Measurements from ENCODE around the gene MYCN.
"Not testable (repeated sequence)": the region's sequence is repeated elsewhere in the genome, so short reads cannot be mapped to it uniquely, and the experiment has no call there.

MYCN gene

DNA sequence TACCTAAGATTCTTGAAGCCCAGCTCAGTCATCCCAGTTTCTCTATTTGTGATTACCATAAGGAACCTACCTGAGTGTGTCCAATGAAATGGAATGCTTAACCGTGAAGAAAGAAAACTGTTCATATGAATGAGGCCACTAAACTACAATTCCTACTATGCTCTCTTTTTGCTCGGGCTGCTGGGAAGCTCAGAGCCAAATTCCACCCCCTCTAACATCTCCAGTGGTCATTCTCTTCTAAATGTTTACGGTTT is 8.3 kb downstream of the MYCN start:
- Histone ChIP-seq H3K4me2 (no peak overlapping the region), H3K9ac (no peak overlapping the region), H4K20me1 (peaks cover 0 to 5% (median 2%) of the 10 kb centered on the region in 11 experiments; a peak in 8 of 22 replicates), H3K27ac (no peak overlapping the region), H3K9me3 (replicated peaks in 1 of 11) (no peaks in the 10 kb centered on the region), H3K4me3 (no peak overlapping the region), H3K27me3 (peaks cover 0 to 4% (median 1%) of the 10 kb centered on the region in 11 experiments; a peak in 12 of 22 replicates), H3K4me1 (peaks cover 7 to 12% (median 10%) of the 10 kb centered on the region in 10 experiments), H3K36me3 (peaks cover 0 to 13% (median 0%) of the 10 kb centered on the region in 11 experiments; a peak in 3 of 22 replicates)
- no peak for TF ChIP-seq Cebpa-rat (IDR thresholded peaks at IDR 0.05)

- Histone ChIP-seq H3K27ac (no peak overlapping the region), H3K9ac (no peak overlapping the region)
- no peak for TF ChIP-seq Cebpa-rat (IDR thresholded peaks at IDR 0.05)
Observed at GRCh38 chr2:15949126-15949525, 8.8 kb downstream of the MYCN start.

GRCh38 chr2:15949551-15949950 is 9.2 kb downstream of the MYCN start:
- no peak for TF ChIP-seq Cebpa-rat (IDR thresholded peaks at IDR 0.05)
- Histone ChIP-seq H3K27me3 (no peaks in the 10 kb centered on the region), H3K27ac (no peak overlapping the region), H3K9me3 (replicated peaks in 1 of 11) (no peaks in the 10 kb centered on the region), H4K20me1 (no peaks in the 10 kb centered on the region), H3K4me3 (no peak overlapping the region), H3K9ac (no peak overlapping the region), H3K36me3 (peaks cover 0 to 13% (median 0%) of the 10 kb centered on the region in 11 experiments; a peak in 3 of 22 replicates), H3K4me2 (no peak overlapping the region), H3K4me1 (peaks cover 0 to 3% (median 2%) of the 10 kb centered on the region in 10 experiments; a peak in 11 of 20 replicates)

More at GRCh38 chr2:15949126-15949525, 8.8 kb downstream of the MYCN start:
- H4K20me1 ChIP-seq: no peaks in the 10 kb centered on the region; a peak in 2 of 22 replicates
- H3K4me2 ChIP-seq: no peak overlapping the region
- peaks cover 2 to 7% (median 6%) of the 10 kb centered on the region in 10 experiments; a peak in 19 of 20 replicates for H3K4me1 ChIP-seq
- H3K4me3 ChIP-seq: no peak overlapping the region
- H3K36me3 ChIP-seq: peaks cover 0 to 13% (median 0%) of the 10 kb centered on the region in 11 experiments; a peak in 3 of 22 replicates
- H3K27me3 ChIP-seq: no peaks in the 10 kb centered on the region; a peak in 1 of 22 replicates
- H3K9me3 ChIP-seq (replicated peaks in 1 of 11): no peaks in the 10 kb centered on the region

- Histone ChIP-seq H3K4me2 (no peak overlapping the region), H3K9ac (no peak overlapping the region), H3K9me3 (replicated peaks in 1 of 11) (no peaks in the 10 kb centered on the region), H3K36me3 (peaks cover 0 to 11% (median 0%) of the 10 kb centered on the region in 11 experiments; a peak in 3 of 22 replicates), H4K20me1 (no peaks in the 10 kb centered on the region), H3K4me1 (no peaks in the 10 kb centered on the region), H3K27me3 (no peaks in the 10 kb centered on the region), H3K4me3 (no peak overlapping the region), H3K27ac (no peak overlapping the region)
- no peak for TF ChIP-seq Cebpa-rat (IDR thresholded peaks at IDR 0.05)
Observed at GRCh38 chr2:15950088-15950952, 10.0 kb downstream of the MYCN start.

DNA sequence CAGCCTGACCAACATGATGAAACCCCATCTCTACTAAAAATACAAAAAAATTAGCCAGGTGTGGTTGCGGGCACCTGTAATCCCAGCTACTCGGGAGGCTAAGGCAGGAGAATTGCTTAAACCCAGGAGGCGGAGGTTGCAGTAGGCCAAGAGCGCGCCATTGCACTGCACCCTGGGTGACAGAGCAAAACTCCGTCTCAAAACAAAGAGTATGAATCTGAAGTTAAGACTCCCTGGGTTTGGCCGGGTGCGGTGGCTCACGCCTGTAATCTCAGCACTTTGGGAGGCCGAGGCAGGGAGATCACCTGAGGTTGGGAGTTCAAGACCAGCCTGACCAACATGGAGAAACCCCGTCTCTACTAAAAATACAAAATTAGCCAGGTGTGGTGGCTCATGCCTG is 11.6 kb downstream of the MYCN start:
- not testable (repeated sequence) for H3K9me3 ChIP-seq (replicated peaks in 1 of 11); H3K27me3 ChIP-seq; H3K27ac ChIP-seq; H3K36me3 ChIP-seq; H3K4me3 ChIP-seq; H4K20me1 ChIP-seq; H3K4me1 ChIP-seq; H3K9ac ChIP-seq; H3K4me2 ChIP-seq

DNA sequence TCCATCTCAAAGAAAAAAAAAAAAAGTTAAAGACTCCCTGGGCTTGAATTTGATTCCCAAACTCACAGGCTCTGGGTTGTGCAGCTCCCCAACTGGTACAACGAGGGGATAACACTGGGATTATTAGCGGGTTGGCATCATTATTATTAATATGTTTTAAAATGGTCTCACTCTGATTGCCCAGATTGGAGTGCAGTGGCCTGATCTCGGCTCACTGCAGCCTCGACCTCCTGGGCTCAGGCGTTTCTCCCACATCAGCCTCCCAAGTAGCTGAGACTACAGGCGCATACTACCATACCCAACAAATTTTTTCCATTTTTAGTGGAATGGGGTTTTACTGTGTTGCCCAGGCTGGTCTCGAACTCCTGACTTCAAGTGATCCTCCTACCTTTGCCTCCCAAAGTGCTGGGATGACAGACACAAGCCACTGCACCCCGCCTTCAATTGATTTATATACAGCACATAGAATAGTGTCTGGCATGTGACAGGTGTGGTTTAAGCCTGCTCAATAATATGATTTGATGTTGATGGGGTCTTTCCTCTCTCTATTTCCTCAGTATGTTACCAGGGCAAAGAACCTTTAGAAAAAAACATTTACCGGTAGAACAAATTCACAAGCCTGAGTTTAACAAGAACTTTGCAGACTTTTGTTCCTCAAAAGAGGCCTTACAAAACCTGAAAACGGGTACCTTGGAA is 12.2 kb downstream of the MYCN start:
- Histone ChIP-seq H3K4me3 (no peak overlapping the region), H3K27me3 (no peaks in the 10 kb centered on the region), H3K4me1 (peaks cover 0 to 3% (median 0%) of the 10 kb centered on the region in 10 experiments; a peak in 2 of 20 replicates), H3K27ac (no peak overlapping the region), H4K20me1 (no peaks in the 10 kb centered on the region), H3K9ac (no peak overlapping the region), H3K36me3 (no peaks in the 10 kb centered on the region), H3K9me3 (replicated peaks in 1 of 11) (no peaks in the 10 kb centered on the region), H3K4me2 (no peak overlapping the region)
- no peak for TF ChIP-seq Cebpa-rat (IDR thresholded peaks at IDR 0.05)

DNA sequence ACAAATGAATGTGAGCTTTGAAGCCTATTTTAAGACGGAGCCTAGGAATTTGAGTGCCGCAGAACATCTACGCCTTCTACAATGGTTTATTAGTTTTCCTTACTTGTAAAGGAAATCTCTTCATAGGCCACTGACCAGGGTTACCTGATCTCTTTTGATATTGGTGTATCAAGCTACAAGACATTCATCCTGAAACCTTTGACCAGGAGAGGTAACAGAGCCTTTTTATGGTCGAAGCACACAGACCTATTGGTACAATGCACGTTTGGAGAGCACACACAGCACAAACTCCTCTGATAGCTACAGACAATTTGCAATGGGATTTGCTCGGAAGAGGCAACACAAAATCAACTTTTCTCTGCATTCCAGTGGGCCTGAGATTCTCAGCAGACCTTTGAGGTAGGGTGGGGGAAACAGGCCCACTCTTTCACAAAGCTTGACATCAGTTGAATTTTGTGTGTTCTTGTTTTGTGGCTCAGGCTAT is 12.8 kb downstream of the MYCN start:
- H3K9me3 ChIP-seq (replicated peaks in 1 of 11): no peaks in the 10 kb centered on the region
- no peak overlapping the region for H3K4me3 ChIP-seq
- TF ChIP-seq Cebpa-rat (IDR thresholded peaks at IDR 0.05): no peak
- H4K20me1 ChIP-seq: no peaks in the 10 kb centered on the region
- no peak overlapping the region for H3K4me2 ChIP-seq
- H3K4me1 ChIP-seq: peaks cover 0 to 3% (median 0%) of the 10 kb centered on the region in 10 experiments; a peak in 2 of 20 replicates
- H3K9ac ChIP-seq: no peak overlapping the region
- H3K27me3 ChIP-seq: no peaks in the 10 kb centered on the region
- no peak overlapping the region for H3K27ac ChIP-seq
- H3K36me3 ChIP-seq: no peaks in the 10 kb centered on the region

DNA sequence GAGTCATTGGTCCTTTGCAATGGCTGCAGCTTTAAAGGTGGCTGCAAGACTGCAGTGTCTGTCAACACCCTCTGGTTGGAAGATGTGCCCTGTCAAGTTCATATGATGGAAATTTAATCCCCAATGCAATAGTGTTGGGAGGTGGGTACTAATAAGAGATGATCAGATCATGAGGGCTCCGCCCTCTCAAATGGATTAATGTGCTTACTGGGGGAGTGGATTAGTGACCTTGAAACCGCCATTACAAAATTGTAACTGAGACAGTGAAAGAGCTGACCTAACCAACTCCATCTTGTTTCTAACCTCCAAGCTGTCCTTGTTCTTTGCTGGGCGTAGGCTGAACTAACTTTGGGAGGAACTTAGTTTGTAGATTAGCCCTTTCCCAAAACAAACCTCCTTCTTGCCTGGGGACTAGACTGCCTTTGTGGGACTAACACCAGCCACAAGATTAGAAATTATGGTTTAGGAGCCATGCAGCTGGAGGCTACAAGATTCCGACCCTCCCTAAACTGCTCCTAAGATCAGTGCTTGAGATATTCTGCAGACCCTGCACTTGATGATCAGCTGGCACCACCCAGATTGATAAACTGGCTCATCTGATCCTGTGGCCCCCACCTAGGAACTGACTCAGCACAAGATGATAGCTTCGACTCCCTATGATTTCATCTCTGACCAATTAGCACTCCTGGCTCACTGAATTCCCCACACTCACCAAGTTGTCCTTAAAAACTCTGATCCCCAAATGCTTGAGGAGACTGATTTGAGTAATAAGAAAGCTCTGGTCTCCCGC is 13.7 kb downstream of the MYCN start:
- no peak overlapping the region for H3K4me2 ChIP-seq
- no peak for TF ChIP-seq Cebpa-rat (IDR thresholded peaks at IDR 0.05)

GRCh38 chr2:15954761-15955160 is 14.4 kb downstream of the MYCN start:
- TF ChIP-seq Cebpa-rat (IDR thresholded peaks at IDR 0.05): no peak
- no peaks in the 10 kb centered on the region for H3K36me3 ChIP-seq
- no peaks in the 10 kb centered on the region for H3K9me3 ChIP-seq (replicated peaks in 1 of 11)
- no peaks in the 10 kb centered on the region for H3K27me3 ChIP-seq
- H3K4me3 ChIP-seq: no peak overlapping the region
- H4K20me1 ChIP-seq: no peaks in the 10 kb centered on the region
- no peak overlapping the region for H3K4me2 ChIP-seq
- H3K9ac ChIP-seq: no peak overlapping the region
- peaks cover 0 to 3% (median 0%) of the 10 kb centered on the region in 10 experiments; a peak in 2 of 20 replicates for H3K4me1 ChIP-seq
- no peak overlapping the region for H3K27ac ChIP-seq

More for the DNA sequence above, 13.7 kb downstream of the MYCN start:
- H4K20me1 ChIP-seq: no peaks in the 10 kb centered on the region
- no peak overlapping the region for H3K4me3 ChIP-seq
- peaks cover 0 to 3% (median 0%) of the 10 kb centered on the region in 10 experiments; a peak in 2 of 20 replicates for H3K4me1 ChIP-seq
- H3K27ac ChIP-seq: no peak overlapping the region
- H3K27me3 ChIP-seq: no peaks in the 10 kb centered on the region
- no peak overlapping the region for H3K9ac ChIP-seq
- no peaks in the 10 kb centered on the region for H3K9me3 ChIP-seq (replicated peaks in 1 of 11)
- no peaks in the 10 kb centered on the region for H3K36me3 ChIP-seq
